PC-3 (cell line): ENCODE results near the gene AKT1. TPM values are rescaled to one million over a fixed set of nuclear protein-coding genes. Genes with fewer than 3 reads are reported as not detected.

Experiments
- ATAC-seq: fragments of 200-7000 bp; cut with Tn5 transposase; 2 replicates; pipeline ENCODE4 v1.9.1; 2020; ENCODE audit warnings: mild to moderate bottlenecking, moderate library complexity
- BruUV-seq: library from RNA; stranded (reverse); fragments of 400-500 nt; replicated peaks from 2 replicates; lab custom pipeline; 2021; lab: Mats Ljungman, UMichigan
- CTCF ChIA-PET: fragments of 300-600 bp; sonication (Branson Sonifier 250); formaldehyde crosslinking; loops from one replicate; lab custom pipeline; 2022; ENCODE audit warnings: antibody characterized with exemption; lab: Charles Lee
- POLR2A ChIA-PET: fragments of 300-600 bp; sonication (Branson Sonifier 250); formaldehyde crosslinking; loops from one replicate; lab custom pipeline; 2022; ENCODE audit warnings: antibody characterized with exemption; ENCODE audit not compliant: unreplicated experiment; lab: Charles Lee
- DNase-seq: peaks from one replicate; pipeline ENCODE4 v3.0.0-alpha.2; 2015
- H2AFZ ChIP-seq: fragments of 300-600 bp; sonication (generic); 2 replicates; pipeline ENCODE4 v1.6.0; 2016; ENCODE audit warnings: antibody characterized with exemption, low read length
- H3F3A ChIP-seq: fragments of 300-600 bp; sonication (generic); one replicate; pipeline ENCODE4 v1.6.0; 2017; ENCODE audit warnings: antibody characterized with exemption, low read length, control low read depth, mild to moderate bottlenecking; ENCODE audit not compliant: unreplicated experiment
- H3K27ac ChIP-seq: fragments of 300-600 bp; sonication (generic); 2 replicates; pipeline ENCODE4 v1.5.1; 2016; ENCODE audit warnings: mild to moderate bottlenecking, low read length
- H3K27me3 ChIP-seq: fragments of 300-600 bp; sonication (generic); 2 replicates; pipeline ENCODE4 v1.6.1; 2016; ENCODE audit warnings: low read length, mixed read lengths
- H3K36me3 ChIP-seq: fragments of 300-600 bp; sonication (generic); 2 replicates; pipeline ENCODE4 v1.6.1; 2016; ENCODE audit warnings: low read depth, mixed run types, low read length, mixed read lengths
- H3K4me1 ChIP-seq: fragments of 300-600 bp; sonication (generic); 2 replicates; pipeline ENCODE4 v1.5.1; 2016; ENCODE audit warnings: low read length; ENCODE audit not compliant: insufficient read depth
- H3K4me2 ChIP-seq: fragments of 300-600 bp; sonication (generic); 2 replicates; pipeline ENCODE4 v1.6.0; 2016; ENCODE audit warnings: low read length
- H3K4me3 ChIP-seq: fragments of 300-600 bp; sonication (generic); 2 replicates; pipeline ENCODE4 v1.5.1; 2016; ENCODE audit warnings: mild to moderate bottlenecking, low read length, mixed read lengths
- H3K79me2 ChIP-seq: fragments of 300-600 bp; sonication (generic); 2 replicates; pipeline ENCODE4 v1.6.1; 2017; ENCODE audit warnings: low read length, mixed read lengths
- H3K9ac ChIP-seq: fragments of 300-600 bp; sonication (generic); 2 replicates; pipeline ENCODE4 v1.6.0; 2016; ENCODE audit warnings: mild to moderate bottlenecking, low read length
- H3K9me2 ChIP-seq: fragments of 300-600 bp; sonication (generic); replicated peaks from 2 replicates; pipeline ENCODE4 v1.6.1; 2016; ENCODE audit warnings: mixed run types, low read length, mixed read lengths
- H3K9me3 ChIP-seq: fragments of 300-600 bp; sonication (generic); 2 replicates; pipeline ENCODE4 v1.6.1; 2016; ENCODE audit warnings: low read length, mixed read lengths
- H4K20me1 ChIP-seq: fragments of 300-600 bp; sonication (generic); 2 replicates; pipeline ENCODE4 v1.6.1; 2016; ENCODE audit warnings: low read length, mixed read lengths
- CTCF ChIP-seq: fragments of 300-600 bp; sonication (generic); conservative IDR thresholded peaks from 2 replicates; pipeline ENCODE4 v1.5.1; 2017; ENCODE audit warnings: antibody characterized with exemption, low read depth, mild to moderate bottlenecking, low read length
- EZH2 ChIP-seq: fragments of 300-600 bp; sonication (generic); IDR thresholded peaks from one replicate; pipeline ENCODE4 v1.6.1; 2017; ENCODE audit warnings: antibody characterized with exemption, mild to moderate bottlenecking, low read length; ENCODE audit not compliant: unreplicated experiment
- EZH2phosphoT487 ChIP-seq: fragments of 300-600 bp; sonication (generic); IDR thresholded peaks from 2 replicates; pipeline ENCODE4 v1.6.1; 2018; ENCODE audit warnings: mild to moderate bottlenecking, antibody characterized with exemption, low read length, borderline replicate concordance
- intact Hi-C: fragments of 100-400 bp; cut with micrococcal nuclease; formaldehyde crosslinking; loops from 2 replicates; pipeline ENCODE4 v1.9.0; 2023
- total RNA-seq: library from RNA; depleted of rRNA; stranded (reverse); fragments of >200 nt; gene quantifications from 2 replicates; pipeline ENCODE4 v1.2.3, GENCODE V29; 2014

Gene AKT1
- total RNA-seq, 1 experiment from 2014 or later, result 196 TPM

- no peaks in the 10 kb centered on the region for H3K9me3 ChIP-seq
- no peaks in the 10 kb centered on the region for H3K9me2 ChIP-seq
- POLR2A ChIA-PET, result interaction anchor here (0.6 to 0.9 kb wide), 2 partner anchors 74 to 540 kb away, joined by 3 to 18 read pairs; partner anchors contain the start of gene SIVA1
- H3K4me3 ChIP-seq, result peak overlapping the region; percentile 83
- no peak overlapping the region for H3K27ac ChIP-seq
- no TSS peak for BruUV-seq
- TF ChIP-seq EZH2phosphoT487, result no peak
- TF ChIP-seq CTCF, result peak; percentile 59
- TF ChIP-seq EZH2, result no peak
- peaks cover 14% of the 10 kb centered on the region for H3K4me1 ChIP-seq
- no peaks in the 10 kb centered on the region for H4K20me1 ChIP-seq
- no peaks in the 10 kb centered on the region for H3K36me3 ChIP-seq
- no peaks in the 10 kb centered on the region for H3K27me3 ChIP-seq
- peak overlapping the region; percentile 92 for H2AFZ ChIP-seq
- intact Hi-C loops, result loop anchor here (1.0 to 2.0 kb wide), 3 partner anchors 9 to 58 kb away; partner anchors contain the start of gene CEP170B
- H3K9ac ChIP-seq, result peak overlapping the region; percentile 36; the same call in 1 of the 2 replicates
- DNase-seq, result peak; percentile 90
- no peaks in the 10 kb centered on the region for H3K79me2 ChIP-seq
- H3F3A ChIP-seq, result no peaks in the 10 kb centered on the region
- H3K4me2 ChIP-seq, result peak overlapping the region; percentile 95
- CTCF ChIA-PET, result interaction anchor here (0.5 to 1.6 kb wide), 14 partner anchors 10 to 1146 kb away, joined by 3 to 21 read pairs (median 3); partner anchors contain the start of genes SIVA1 and ZBTB42
- ATAC-seq, result peak; percentile 76
Measured at GRCh38 chr14:104826189-104826860, 30.8 kb upstream of the AKT1 start.

GRCh38 chr14:104824353-104824997 is 28.9 kb upstream of the AKT1 start:
- H2AFZ ChIP-seq, result no peak overlapping the region
- no peaks in the 10 kb centered on the region for H3K9me3 ChIP-seq
- POLR2A ChIA-PET, result no interaction called here
- peaks cover 14% of the 10 kb centered on the region for H3K4me1 ChIP-seq
- no peak overlapping the region for H3K4me3 ChIP-seq
- H3K79me2 ChIP-seq, result no peaks in the 10 kb centered on the region
- H3K27ac ChIP-seq, result no peak overlapping the region
- no peaks in the 10 kb centered on the region for H3K36me3 ChIP-seq
- H4K20me1 ChIP-seq, result no peaks in the 10 kb centered on the region
- TF ChIP-seq CTCF (no peak), EZH2 (no peak), EZH2phosphoT487 (no peak)
- intact Hi-C loops, result no loop called here
- no peak overlapping the region for H3K4me2 ChIP-seq
- no peaks in the 10 kb centered on the region for H3K9me2 ChIP-seq
- H3K9ac ChIP-seq, result no peak overlapping the region
- CTCF ChIA-PET, result no interaction called here
- no peaks in the 10 kb centered on the region for H3F3A ChIP-seq
- DNase-seq, result no peak
- no peak for ATAC-seq
- no peaks in the 10 kb centered on the region for H3K27me3 ChIP-seq
- no TSS peak for BruUV-seq
